KMS-11 (cell line): Measurements from ENCODE around the gene FAM174A.

Experiments
- H2AFZ ChIP-seq: fragments of 200-600 bp; sonication (generic); 2 replicates; pipeline ENCODE4 v1.6.1; 2016; ENCODE audit warnings: antibody characterized with exemption, mixed run types, low read depth
- H3K27ac ChIP-seq: fragments of 200-600 bp; sonication (generic); 2 replicates; pipeline ENCODE4 v1.6.1; 2016; ENCODE audit warnings: mild to moderate bottlenecking, mixed run types
- H3K27me3 ChIP-seq: fragments of 200-600 bp; sonication (generic); 2 replicates; pipeline ENCODE4 v1.6.1; 2017; ENCODE audit warnings: mild to moderate bottlenecking, low read depth, mixed run types, moderate library complexity; ENCODE audit not compliant: insufficient read depth
- H3K36me3 ChIP-seq: fragments of 200-600 bp; sonication (generic); 2 replicates; pipeline ENCODE4 v1.6.1; 2017; ENCODE audit warnings: mild to moderate bottlenecking, mixed run types; ENCODE audit not compliant: insufficient read depth
- H3K4me1 ChIP-seq: fragments of 200-600 bp; sonication (generic); 2 replicates; pipeline ENCODE4 v1.6.1; 2016; ENCODE audit warnings: mild to moderate bottlenecking, low read depth, mixed run types; ENCODE audit not compliant: poor library complexity, severe bottlenecking
- H3K4me2 ChIP-seq: fragments of 200-600 bp; sonication (generic); 2 replicates; pipeline ENCODE4 v1.7.0; 2016; ENCODE audit warnings: mild to moderate bottlenecking, mixed run types
- H3K4me3 ChIP-seq: fragments of 200-600 bp; sonication (generic); IDR thresholded peaks from 2 replicates; pipeline ENCODE4 v1.6.1; 2017; ENCODE audit warnings: low read depth, low read length, mixed read lengths; ENCODE audit not compliant: insufficient read depth
- H3K79me2 ChIP-seq: fragments of 200-600 bp; sonication (generic); 2 replicates; pipeline ENCODE4 v1.6.1; 2016; ENCODE audit warnings: low read depth, mixed run types; ENCODE audit not compliant: insufficient read depth
- H3K9ac ChIP-seq: fragments of 200-600 bp; sonication (generic); 2 replicates; pipeline ENCODE4 v1.6.1; 2016; ENCODE audit warnings: mild to moderate bottlenecking, mixed run types
- H4K20me1 ChIP-seq: fragments of 200-600 bp; sonication (generic); 2 replicates; pipeline ENCODE4 v1.6.1; 2016; ENCODE audit warnings: mild to moderate bottlenecking, mixed run types; ENCODE audit not compliant: insufficient read depth
- CTCF ChIP-seq: fragments of 200-600 bp; sonication (generic); conservative IDR thresholded peaks from 2 replicates; pipeline ENCODE4 v1.6.1; 2017; ENCODE audit warnings: low read depth, mild to moderate bottlenecking, antibody characterized with exemption, low read length, moderate library complexity, mixed read lengths

FAM174A gene

GRCh38 chr5:100560860-100561259 lies 25.7 kb downstream of the FAM174A start:
- Histone ChIP-seq H3K4me3 (no peak overlapping the region), H3K4me1 (no peaks in the 10 kb centered on the region), H3K9ac (no peak overlapping the region), H2AFZ (no peak overlapping the region), H3K4me2 (no peak overlapping the region), H4K20me1 (no peaks in the 10 kb centered on the region; the same call in 1 of the 2 replicates), H3K27me3 (no peaks in the 10 kb centered on the region), H3K27ac (no peak overlapping the region), H3K36me3 (no peaks in the 10 kb centered on the region), H3K79me2 (no peaks in the 10 kb centered on the region)
- no peak for TF ChIP-seq CTCF

- no peak overlapping the region for H3K4me3 ChIP-seq
- H3K36me3 ChIP-seq: no peaks in the 10 kb centered on the region
- no peak overlapping the region for H2AFZ ChIP-seq
- no peaks in the 10 kb centered on the region; the same call in 1 of the 2 replicates for H4K20me1 ChIP-seq
- H3K4me2 ChIP-seq: no peak overlapping the region
- H3K27ac ChIP-seq: no peak overlapping the region
- no peak overlapping the region for H3K9ac ChIP-seq
- no peak for TF ChIP-seq CTCF
- H3K79me2 ChIP-seq: no peaks in the 10 kb centered on the region
- H3K27me3 ChIP-seq: no peaks in the 10 kb centered on the region
- no peaks in the 10 kb centered on the region for H3K4me1 ChIP-seq
These were observed 27.6 kb downstream of the FAM174A start for GRCh38 chr5:100562821-100563220.

GRCh38 chr5:100566382-100567141 lies 31.4 kb downstream of the FAM174A start:
- Histone ChIP-seq H3K79me2 (no peaks in the 10 kb centered on the region), H3K4me3 (no peak overlapping the region), H2AFZ (no peak overlapping the region), H4K20me1 (no peaks in the 10 kb centered on the region), H3K27me3 (no peaks in the 10 kb centered on the region), H3K4me1 (no peaks in the 10 kb centered on the region), H3K4me2 (no peak overlapping the region), H3K36me3 (no peaks in the 10 kb centered on the region), H3K9ac (no peak overlapping the region), H3K27ac (no peak overlapping the region)
- TF ChIP-seq CTCF: no peak

GRCh38 chr5:100574716-100575115 lies 39.5 kb downstream of the FAM174A start:
- Histone ChIP-seq H3K4me1 (no peaks in the 10 kb centered on the region), H3K4me3 (no peak overlapping the region), H3K36me3 (no peaks in the 10 kb centered on the region), H4K20me1 (no peaks in the 10 kb centered on the region), H3K27me3 (no peaks in the 10 kb centered on the region), H2AFZ (no peak overlapping the region), H3K4me2 (no peak overlapping the region), H3K9ac (no peak overlapping the region), H3K79me2 (no peaks in the 10 kb centered on the region), H3K27ac (no peak overlapping the region)
- TF ChIP-seq CTCF: no peak
